Stimulated activated CD8-positive, alpha-beta memory T cell treated with anti-CD3 and anti-CD28 coated beads, Interleukin-2, amount 100 ng/mL, for 48 hours (primary cell): ENCODE results near the gene STS.

Source experiments
- DNase-seq, 2 donors: peaks; one replicate each; pipeline ENCODE4 v3.0.0-alpha.2; 2020; ENCODE audit warnings: low read depth in 2 of 2

Gene STS

GRCh38 chrX:7179446-7179845 is 31.9 kb downstream of the STS start:
- no peak for DNase-seq

- DNase-seq = no peak
These were observed 37.3 kb downstream of the STS start for GRCh38 chrX:7184816-7185215.

- no peak for DNase-seq
These were observed 41.2 kb downstream of the STS start for GRCh38 chrX:7188672-7189071.

- no peak for DNase-seq
These were observed 42.6 kb downstream of the STS start for GRCh38 chrX:7190157-7190556.

GRCh38 chrX:7191681-7192110 is 44.2 kb downstream of the STS start:
- no peak for DNase-seq

GRCh38 chrX:7192871-7193270 is 45.4 kb downstream of the STS start:
- no peak for DNase-seq

GRCh38 chrX:7194606-7195005 is 47.1 kb downstream of the STS start:
- DNase-seq = no peak
